GM20000 (cell line): ENCODE measurements around the gene SLC25A1.

Experiments used
- DNase-seq: peaks from one replicate; pipeline ENCODE4 v3.0.0; 2012; ENCODE audit warnings: low spot score
- CTCF ChIP-seq: IDR thresholded peaks from 2 replicates; pipeline ENCODE4 v1.5.1; 2012; ENCODE audit warnings: mild to moderate bottlenecking, control low read depth; ENCODE audit errors: extremely low read depth, missing control alignments

SLC25A1 gene

GRCh38 chr22:19175026-19175601 lies 3.4 kb downstream of the SLC25A1 start:
- TF ChIP-seq CTCF: no peak
- DNase-seq: no peak

GRCh38 chr22:19174106-19175025 lies 4.2 kb downstream of the SLC25A1 start:
- no peak for TF ChIP-seq CTCF

GRCh38 chr22:19173047-19174035 lies 5.2 kb downstream of the SLC25A1 start:
- no peak for TF ChIP-seq CTCF
- DNase-seq: no peak

More at GRCh38 chr22:19174106-19175025, 4.2 kb downstream of the SLC25A1 start:
- DNase-seq: no peak

- DNase-seq: no peak
- TF ChIP-seq CTCF: no peak
Observed at GRCh38 chr22:19172213-19173046, 6.1 kb downstream of the SLC25A1 start.

- no peak for TF ChIP-seq CTCF
- no peak for DNase-seq
Observed at GRCh38 chr22:19169947-19170318, 8.6 kb downstream of the SLC25A1 start.

GRCh38 chr22:19169002-19169946 lies 9.3 kb downstream of the SLC25A1 start:
- no peak for TF ChIP-seq CTCF
- no peak for DNase-seq
